ENCODE results near the gene PDAP1. TPM values are rescaled to one million over a fixed set of nuclear protein-coding genes. Genes with fewer than 3 reads are reported as not detected.
A peak's percentile ranks its signal among the peaks of the same experiment; 100 is the strongest.

PDAP1 gene
- total RNA-seq, 2 experiments from 2014 or later, result 160 TPM

DNA sequence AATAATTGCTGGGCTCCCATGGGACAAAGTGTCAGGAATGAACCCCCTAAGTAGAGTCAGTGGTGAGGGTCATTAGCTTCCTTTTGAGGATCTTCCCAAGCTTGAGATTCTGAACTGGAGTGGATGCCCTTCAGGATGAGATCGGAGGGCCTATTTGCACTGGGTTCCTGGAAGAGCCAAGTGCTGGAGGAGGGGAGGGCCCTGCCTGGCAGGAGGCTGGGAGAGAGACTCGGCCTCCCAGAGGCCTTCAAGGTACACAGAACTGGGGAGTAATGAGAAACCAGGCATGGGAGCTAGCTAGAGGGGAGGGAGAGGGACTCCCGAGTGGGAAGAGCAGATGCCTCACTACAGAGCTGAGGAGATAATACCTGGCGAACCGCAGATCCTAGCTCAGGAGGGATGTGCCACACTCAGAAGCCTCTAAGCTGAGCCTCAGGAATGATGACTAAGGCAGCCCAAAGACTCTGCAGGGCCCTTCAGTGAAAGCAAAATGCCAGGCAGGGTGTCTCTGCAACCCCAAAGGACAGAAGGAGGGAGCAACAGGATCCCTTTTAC lies 9.4 kb downstream of the PDAP1 start:
- Mint-ChIP-seq H3K27ac (peak overlapping the region; percentile 73), H3K27me3 (no peaks in the 10 kb centered on the region), H3K9me3 (no peaks in the 10 kb centered on the region), H3K4me3 (no peak overlapping the region), H3K36me3 (ENCODE audit: low read depth) (peaks cover 53% of the 10 kb centered on the region), H3K4me1 (ENCODE audit: low read depth) (peaks cover 18% of the 10 kb centered on the region)
- DNase-seq (no peak), ATAC-seq (no peak)
- ChIA-PET POLR2A (interaction anchor here (0.8 to 5.1 kb wide), 5 partner anchors 8 to 24 kb away, joined by 3 to 58 read pairs (median 4); partner anchors contain the start of genes BUD31 and PDAP1), CTCF (interaction anchor here (1.3 kb wide), 1 partner anchor 8 kb away, joined by 5 read pairs; no protein-coding TSS in a partner anchor)
- intact Hi-C loops (cut with micrococcal nuclease), result no loop called here
- TF ChIP-seq, protein P1, sequence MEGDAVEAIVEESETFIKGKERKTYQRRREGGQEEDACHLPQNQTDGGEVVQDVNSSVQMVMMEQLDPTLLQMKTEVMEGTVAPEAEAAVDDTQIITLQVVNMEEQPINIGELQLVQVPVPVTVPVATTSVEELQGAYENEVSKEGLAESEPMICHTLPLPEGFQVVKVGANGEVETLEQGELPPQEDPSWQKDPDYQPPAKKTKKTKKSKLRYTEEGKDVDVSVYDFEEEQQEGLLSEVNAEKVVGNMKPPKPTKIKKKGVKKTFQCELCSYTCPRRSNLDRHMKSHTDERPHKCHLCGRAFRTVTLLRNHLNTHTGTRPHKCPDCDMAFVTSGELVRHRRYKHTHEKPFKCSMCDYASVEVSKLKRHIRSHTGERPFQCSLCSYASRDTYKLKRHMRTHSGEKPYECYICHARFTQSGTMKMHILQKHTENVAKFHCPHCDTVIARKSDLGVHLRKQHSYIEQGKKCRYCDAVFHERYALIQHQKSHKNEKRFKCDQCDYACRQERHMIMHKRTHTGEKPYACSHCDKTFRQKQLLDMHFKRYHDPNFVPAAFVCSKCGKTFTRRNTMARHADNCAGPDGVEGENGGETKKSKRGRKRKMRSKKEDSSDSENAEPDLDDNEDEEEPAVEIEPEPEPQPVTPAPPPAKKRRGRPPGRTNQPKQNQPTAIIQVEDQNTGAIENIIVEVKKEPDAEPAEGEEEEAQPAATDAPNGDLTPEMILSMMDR (IDR thresholded peaks at IDR 0.05), result no peak

DNA sequence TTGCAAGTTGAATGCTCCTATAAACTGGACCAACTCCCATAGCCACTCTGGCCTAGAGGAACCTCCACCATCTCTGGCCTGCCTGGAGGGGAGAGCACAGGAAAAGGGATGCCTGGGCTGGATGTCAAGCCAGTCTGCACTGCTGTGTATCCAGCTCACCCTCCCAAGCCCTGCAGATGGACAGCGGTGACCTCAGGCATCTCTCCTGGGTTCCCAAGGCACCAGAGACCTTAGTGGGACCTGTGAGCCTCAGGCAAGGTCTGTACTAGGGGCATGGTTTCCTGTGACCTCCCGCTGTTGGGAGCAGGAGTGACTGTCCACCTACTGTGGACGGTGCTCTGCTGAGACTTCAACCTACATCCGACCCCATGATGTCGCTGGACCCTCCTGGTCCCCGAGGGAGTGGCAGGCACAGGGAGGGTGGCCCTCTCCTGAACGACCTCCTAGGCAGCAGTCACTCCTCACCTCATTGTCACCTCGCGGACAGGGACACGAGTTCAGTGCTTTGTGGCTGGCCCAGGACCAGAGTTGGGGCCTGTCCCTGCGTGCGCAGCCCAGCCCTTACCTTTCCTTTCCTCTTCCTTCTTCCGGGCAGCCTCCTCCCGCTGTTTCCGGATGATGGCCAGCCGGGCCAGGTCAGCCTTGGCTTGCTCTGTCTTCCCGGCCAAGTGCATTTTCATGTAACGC lies 11.0 kb downstream of the PDAP1 start:
- Mint-ChIP-seq H3K36me3 (ENCODE audit: low read depth) (peaks cover 55% of the 10 kb centered on the region), H3K27ac (peak overlapping the region; percentile 73), H3K4me1 (ENCODE audit: low read depth) (peaks cover 24% of the 10 kb centered on the region), H3K27me3 (no peaks in the 10 kb centered on the region), H3K4me3 (no peak overlapping the region), H3K9me3 (no peaks in the 10 kb centered on the region)
- ATAC-seq, result no peak
- DNase-seq, result no peak
- POLR2A ChIA-PET, result interaction anchor here (1.3 to 5.1 kb wide), 2 partner anchors 11 kb away, joined by 4 to 58 read pairs; partner anchors contain the start of genes BUD31 and PDAP1
- TF ChIP-seq, protein P1 (IDR thresholded peaks at IDR 0.05), result no peak
- intact Hi-C loops (cut with micrococcal nuclease), result no loop called here
- CTCF ChIA-PET, result interaction anchor here (1.5 kb wide), 1 partner anchor 10 kb away, joined by 4 read pairs; no protein-coding TSS in a partner anchor

DNA sequence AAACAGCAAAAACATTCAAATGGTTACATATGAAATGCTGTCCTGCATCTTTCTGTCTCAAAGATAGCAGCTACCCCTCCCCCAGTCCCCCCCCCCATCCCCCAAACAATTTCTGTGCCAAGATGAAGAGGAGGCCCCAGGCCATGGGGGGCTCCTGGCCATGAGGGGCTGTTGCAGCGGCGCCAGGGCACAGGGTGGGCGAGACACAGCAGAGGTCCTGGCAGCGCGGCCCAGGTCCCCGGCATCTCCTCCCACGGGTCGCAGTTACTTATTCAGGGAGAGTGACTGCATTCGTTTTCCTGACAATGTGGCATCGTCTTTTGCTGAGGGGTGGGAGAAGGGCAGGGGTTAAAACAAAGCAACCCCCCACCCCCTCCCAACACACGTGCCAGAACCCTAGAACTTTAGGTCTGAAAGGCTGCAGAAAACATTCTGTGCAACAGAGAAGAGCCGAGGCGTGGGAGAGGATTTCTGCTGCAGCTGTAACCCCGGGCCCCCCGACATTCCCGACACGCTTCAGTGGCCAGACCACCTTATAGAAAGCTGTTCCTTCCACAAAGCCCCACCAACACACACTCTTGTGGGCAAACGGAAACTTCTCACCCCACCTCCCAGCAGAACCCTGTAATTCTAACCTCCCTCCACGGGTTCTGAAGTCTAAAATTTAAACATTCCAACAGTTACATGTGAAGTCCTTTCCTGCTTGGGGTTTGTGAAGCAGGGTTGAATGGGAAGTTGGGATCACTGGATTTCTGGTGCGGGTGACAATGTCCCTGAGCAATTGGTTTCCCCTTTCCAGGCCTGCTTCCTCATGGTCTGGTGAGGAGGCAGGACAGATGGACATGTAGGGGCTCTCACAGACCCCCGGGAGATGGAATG lies 11.7 kb downstream of the PDAP1 start:
- intact Hi-C loops (cut with micrococcal nuclease), result no loop called here
- Mint-ChIP-seq H3K27ac (peak overlapping the region; percentile 45), H3K4me1 (ENCODE audit: low read depth) (peaks cover 28% of the 10 kb centered on the region), H3K4me3 (no peak overlapping the region), H3K9me3 (no peaks in the 10 kb centered on the region), H3K36me3 (ENCODE audit: low read depth) (peaks cover 59% of the 10 kb centered on the region), H3K27me3 (no peaks in the 10 kb centered on the region)
- TF ChIP-seq, protein P1 (IDR thresholded peaks at IDR 0.05), result no peak
- ChIA-PET CTCF (interaction anchor here (1.5 kb wide), 1 partner anchor 9 kb away, joined by 4 read pairs; no protein-coding TSS in a partner anchor), POLR2A (interaction anchor here (1.1 to 5.1 kb wide), 2 partner anchors 10 to 12 kb away, joined by 3 to 58 read pairs; partner anchors contain the start of genes BUD31 and PDAP1)
- ATAC-seq, result no peak
- no peak for DNase-seq

DNA sequence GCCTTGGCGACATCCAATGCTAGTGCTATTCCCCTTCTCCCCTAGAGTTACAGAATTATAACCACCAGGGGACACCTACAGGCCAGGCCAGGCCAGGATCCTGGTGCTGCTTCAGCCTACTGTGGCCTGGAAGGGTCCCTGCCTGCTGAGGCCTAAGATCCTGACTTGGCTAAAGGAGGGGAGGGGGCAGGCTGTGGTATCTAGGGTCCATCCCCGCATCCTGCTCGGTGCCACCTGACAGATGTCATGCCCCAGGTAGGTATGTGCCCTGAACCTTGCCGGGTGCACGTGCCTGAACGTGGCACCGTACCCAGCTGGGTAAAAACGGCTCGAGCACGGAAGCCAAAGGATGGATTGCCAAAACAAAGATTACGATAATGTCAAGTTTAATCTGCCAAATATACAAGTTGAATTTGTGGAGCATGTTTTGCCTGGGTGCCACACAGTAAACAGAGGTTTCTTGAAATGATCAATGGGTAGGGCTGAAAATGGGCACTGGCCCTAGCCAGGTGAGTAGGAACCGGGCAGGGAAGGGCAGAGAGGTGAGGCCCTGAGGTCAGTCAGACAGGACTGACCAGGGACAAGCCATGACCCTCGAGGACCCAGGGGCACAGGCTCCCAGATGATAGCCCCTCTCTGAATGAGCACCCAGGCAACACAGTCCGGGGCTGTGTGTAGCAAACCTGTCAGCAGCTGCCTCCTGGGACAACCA lies 12.6 kb downstream of the PDAP1 start:
- ChIA-PET CTCF (interaction anchor here (1.5 kb wide), 1 partner anchor 9 kb away, joined by 4 read pairs; no protein-coding TSS in a partner anchor), POLR2A (interaction anchor here (1.1 to 5.1 kb wide), 3 partner anchors 10 to 14 kb away, joined by 3 to 58 read pairs (median 4); partner anchors contain the start of genes BUD31 and PDAP1)
- no peak for DNase-seq
- TF ChIP-seq, protein P1 (IDR thresholded peaks at IDR 0.05), result no peak
- intact Hi-C loops (cut with micrococcal nuclease), result no loop called here
- ATAC-seq, result no peak
- peak overlapping the region; percentile 45 for H3K27ac Mint-ChIP-seq
- H3K4me3 Mint-ChIP-seq, result no peak overlapping the region
- H3K36me3 Mint-ChIP-seq (ENCODE audit: low read depth), result peaks cover 58% of the 10 kb centered on the region
- H3K27me3 Mint-ChIP-seq, result no peaks in the 10 kb centered on the region
- peaks cover 25% of the 10 kb centered on the region for H3K4me1 Mint-ChIP-seq (ENCODE audit: low read depth)
- no peaks in the 10 kb centered on the region for H3K9me3 Mint-ChIP-seq
